ENCODE measurements around the gene PARD3B. TPM values are rescaled to one million over a fixed set of nuclear protein-coding genes. Genes with fewer than 3 reads are reported as not detected.

The PARD3B gene
- total RNA-seq, 1 donor from 2014 or later = not detected

DNA sequence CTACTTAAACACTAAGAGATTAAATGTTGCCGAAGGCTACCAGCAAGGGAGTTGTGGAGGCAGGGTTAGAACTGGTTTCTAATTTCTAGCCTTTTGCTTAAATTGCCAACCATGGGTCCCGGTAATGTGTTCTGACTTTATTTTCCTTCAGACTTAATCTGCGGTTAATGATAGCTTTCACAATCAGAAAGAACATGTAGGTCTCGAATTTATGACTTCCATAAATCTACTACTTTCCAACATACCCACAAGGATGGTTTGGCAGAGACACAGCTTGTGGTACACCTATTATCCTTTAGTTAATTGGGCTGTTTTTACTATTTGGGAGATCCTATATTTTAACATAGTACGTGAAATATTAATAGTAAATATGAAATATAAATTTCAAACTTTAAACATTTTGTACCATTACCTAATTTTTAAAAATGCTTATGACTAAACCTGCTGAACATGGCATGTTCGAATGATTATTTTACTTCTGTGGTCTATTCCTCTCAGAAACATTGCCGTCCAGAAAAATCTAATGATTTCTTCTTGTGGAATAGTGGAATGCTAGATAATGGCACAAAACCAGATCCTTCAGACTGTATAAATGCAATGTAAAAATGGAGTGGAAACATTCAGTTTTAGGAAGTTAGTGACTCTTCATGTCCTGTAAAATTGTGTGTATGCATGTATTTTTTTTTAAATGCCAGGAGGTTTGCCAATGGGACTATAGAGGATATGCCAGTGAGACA lies 41.3 kb downstream of the PARD3B start:
- H3K4me1 Mint-ChIP-seq = no peaks in the 10 kb centered on the region
- ChIA-PET CTCF (no interaction called here), POLR2A (no interaction called here)
- H3K27me3 Mint-ChIP-seq = no peaks in the 10 kb centered on the region
- intact Hi-C loops (cut with micrococcal nuclease) = no loop called here
- DNase-seq (no peak), ATAC-seq (ENCODE audit: low read depth) (no peak)
- TF ChIP-seq, protein P1, sequence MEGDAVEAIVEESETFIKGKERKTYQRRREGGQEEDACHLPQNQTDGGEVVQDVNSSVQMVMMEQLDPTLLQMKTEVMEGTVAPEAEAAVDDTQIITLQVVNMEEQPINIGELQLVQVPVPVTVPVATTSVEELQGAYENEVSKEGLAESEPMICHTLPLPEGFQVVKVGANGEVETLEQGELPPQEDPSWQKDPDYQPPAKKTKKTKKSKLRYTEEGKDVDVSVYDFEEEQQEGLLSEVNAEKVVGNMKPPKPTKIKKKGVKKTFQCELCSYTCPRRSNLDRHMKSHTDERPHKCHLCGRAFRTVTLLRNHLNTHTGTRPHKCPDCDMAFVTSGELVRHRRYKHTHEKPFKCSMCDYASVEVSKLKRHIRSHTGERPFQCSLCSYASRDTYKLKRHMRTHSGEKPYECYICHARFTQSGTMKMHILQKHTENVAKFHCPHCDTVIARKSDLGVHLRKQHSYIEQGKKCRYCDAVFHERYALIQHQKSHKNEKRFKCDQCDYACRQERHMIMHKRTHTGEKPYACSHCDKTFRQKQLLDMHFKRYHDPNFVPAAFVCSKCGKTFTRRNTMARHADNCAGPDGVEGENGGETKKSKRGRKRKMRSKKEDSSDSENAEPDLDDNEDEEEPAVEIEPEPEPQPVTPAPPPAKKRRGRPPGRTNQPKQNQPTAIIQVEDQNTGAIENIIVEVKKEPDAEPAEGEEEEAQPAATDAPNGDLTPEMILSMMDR (IDR thresholded peaks at IDR 0.05) = no peak
- no peaks in the 10 kb centered on the region for H3K36me3 Mint-ChIP-seq (ENCODE audit: low read depth)
- peaks cover 6% of the 10 kb centered on the region for H3K9me3 Mint-ChIP-seq
- no peak overlapping the region for H3K4me3 Mint-ChIP-seq
- no peak overlapping the region for H3K27ac Mint-ChIP-seq

DNA sequence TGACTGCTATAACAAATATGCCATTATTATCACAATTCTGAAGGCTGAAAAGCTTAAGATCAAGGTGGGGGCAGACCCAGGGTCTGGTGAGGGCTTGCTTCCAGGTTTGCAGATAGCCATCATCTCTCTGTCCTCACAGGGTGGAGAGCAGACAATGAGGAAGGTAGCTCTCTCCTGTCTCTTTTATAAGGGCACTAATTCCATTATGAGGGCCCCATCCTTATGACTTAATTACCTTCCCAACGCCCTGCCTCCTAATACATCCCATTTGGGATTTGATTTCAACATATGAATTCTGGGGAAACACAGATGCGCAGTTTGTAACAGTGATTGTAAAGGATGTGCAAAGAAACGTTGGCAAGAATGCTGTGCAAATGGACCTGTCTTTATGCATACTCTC lies 44.8 kb downstream of the PARD3B start:
- Mint-ChIP-seq H3K9me3 (peaks cover 6% of the 10 kb centered on the region), H3K27me3 (no peaks in the 10 kb centered on the region), H3K4me3 (no peak overlapping the region), H3K27ac (no peak overlapping the region), H3K4me1 (no peaks in the 10 kb centered on the region), H3K36me3 (ENCODE audit: low read depth) (no peaks in the 10 kb centered on the region)
- ChIA-PET CTCF (no interaction called here), POLR2A (no interaction called here)
- TF ChIP-seq, protein P1 (IDR thresholded peaks at IDR 0.05) = no peak
- DNase-seq (no peak), ATAC-seq (ENCODE audit: low read depth) (no peak)
- intact Hi-C loops (cut with micrococcal nuclease) = no loop called here

DNA sequence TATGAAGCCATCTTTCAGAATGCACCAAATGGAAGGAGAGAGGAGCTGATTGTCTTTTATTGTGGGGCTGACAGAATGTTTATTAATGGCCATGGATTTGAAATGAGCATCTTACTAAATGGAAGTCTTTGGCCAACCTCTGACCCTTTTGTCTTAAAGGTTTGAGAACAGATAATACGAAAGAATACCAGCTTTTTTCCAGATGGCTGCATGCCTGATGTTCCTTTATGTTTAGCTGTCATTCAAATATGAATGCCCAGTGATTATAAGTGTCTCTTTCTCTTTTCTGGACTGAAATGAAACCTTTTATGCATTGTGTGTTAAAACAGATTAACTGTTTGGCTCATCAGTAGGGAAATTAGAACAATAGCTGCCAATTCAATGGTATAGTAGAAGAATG lies 46.0 kb downstream of the PARD3B start:
- no peak for DNase-seq
- ChIA-PET POLR2A (no interaction called here), CTCF (no interaction called here)
- TF ChIP-seq, protein P1 (IDR thresholded peaks at IDR 0.05) = no peak
- Mint-ChIP-seq H3K27me3 (no peaks in the 10 kb centered on the region), H3K9me3 (peaks cover 6% of the 10 kb centered on the region), H3K4me1 (no peaks in the 10 kb centered on the region), H3K27ac (no peak overlapping the region), H3K36me3 (ENCODE audit: low read depth) (no peaks in the 10 kb centered on the region), H3K4me3 (no peak overlapping the region)
- ATAC-seq (ENCODE audit: low read depth) = no peak
- intact Hi-C loops (cut with micrococcal nuclease) = no loop called here

DNA sequence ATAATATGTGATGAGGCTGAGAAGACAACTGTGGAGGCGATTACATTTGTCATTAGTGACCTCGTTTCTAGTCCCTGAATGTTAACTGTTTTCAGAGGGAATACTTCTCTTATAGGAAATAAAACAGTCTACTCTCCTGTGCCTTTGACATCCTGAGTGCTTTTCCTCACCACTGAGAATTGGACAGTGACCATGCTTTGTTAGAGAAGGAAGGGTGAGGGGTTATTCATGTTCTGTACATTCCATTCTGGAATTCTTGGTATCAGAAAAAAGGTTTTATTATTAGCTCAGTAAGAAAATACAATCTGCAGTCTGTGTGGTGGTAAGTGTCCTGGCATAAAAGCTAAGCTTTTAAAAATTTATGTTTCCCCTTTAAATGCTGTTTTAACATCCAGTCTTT lies 58.8 kb downstream of the PARD3B start:
- Mint-ChIP-seq H3K27me3 (no peaks in the 10 kb centered on the region), H3K4me3 (no peak overlapping the region), H3K9me3 (peaks cover 2% of the 10 kb centered on the region), H3K4me1 (no peaks in the 10 kb centered on the region), H3K27ac (no peak overlapping the region), H3K36me3 (ENCODE audit: low read depth) (no peaks in the 10 kb centered on the region)
- ATAC-seq (ENCODE audit: low read depth) (no peak), DNase-seq (no peak)
- intact Hi-C loops (cut with micrococcal nuclease) = no loop called here
- TF ChIP-seq, protein P1 (IDR thresholded peaks at IDR 0.05) = no peak
- ChIA-PET CTCF (no interaction called here), POLR2A (no interaction called here)

DNA sequence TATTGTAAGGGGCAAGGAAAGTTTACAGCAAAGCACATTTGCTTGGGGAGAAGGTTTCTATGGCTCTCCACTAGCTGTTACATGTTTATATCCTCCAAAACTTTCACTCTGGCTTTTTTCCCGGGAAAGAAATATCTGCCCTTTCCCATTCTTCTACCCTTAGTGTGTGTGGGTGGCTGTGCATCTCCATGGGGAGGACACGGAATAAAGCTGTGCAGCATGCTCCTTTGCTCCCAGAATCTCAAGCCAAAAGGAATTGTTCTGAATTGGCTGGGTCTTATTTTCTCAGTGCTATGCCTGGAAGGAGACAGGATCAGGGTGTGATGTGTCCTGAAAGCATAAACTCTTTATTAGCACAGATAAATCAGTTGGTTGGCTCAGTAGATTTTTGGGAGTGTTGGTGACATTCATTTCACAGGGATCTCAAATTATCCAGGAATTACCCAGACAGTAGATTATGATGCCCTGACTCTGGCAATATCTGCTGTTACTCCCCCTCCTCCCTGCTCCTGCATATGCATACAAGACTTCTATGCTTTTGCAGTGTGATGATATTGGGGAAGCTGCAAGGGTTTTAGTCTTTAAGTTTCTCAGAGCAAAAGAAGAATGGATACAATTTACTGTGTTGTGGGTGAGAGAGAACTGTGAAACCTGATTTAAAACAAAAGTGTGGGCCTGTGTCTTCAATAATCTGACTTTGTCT lies 63.1 kb downstream of the PARD3B start:
- DNase-seq = no peak
- ChIA-PET POLR2A (no interaction called here), CTCF (no interaction called here)
- intact Hi-C loops (cut with micrococcal nuclease) = no loop called here
- Mint-ChIP-seq H3K27ac (no peak overlapping the region), H3K4me1 (no peaks in the 10 kb centered on the region), H3K36me3 (ENCODE audit: low read depth) (no peaks in the 10 kb centered on the region), H3K4me3 (no peak overlapping the region), H3K27me3 (no peaks in the 10 kb centered on the region), H3K9me3 (no peaks in the 10 kb centered on the region)
- TF ChIP-seq, protein P1 (IDR thresholded peaks at IDR 0.05) = no peak
- ATAC-seq (ENCODE audit: low read depth) = no peak

All from activated B cell treated with CpG ODN at 0.5 μM for 24 hours (primary cell).